Uterus (tissue), 4 donors: ENCODE data around the gene CHPT1. TPM values are rescaled to one million over a fixed set of nuclear protein-coding genes. Genes with fewer than 3 reads are reported as not detected.

Experiments
- DNase-seq, 2 donors: peaks; one replicate each; pipeline ENCODE4 v3.0.0-alpha.2; 2019 to 2020
- H3K27ac ChIP-seq, 2 donors: fragments of 200-600 bp; sonication (generic); 1 replicate in 1 of 2; 2 replicates in 1 of 2; pipeline ENCODE4 v1.5.1; 2016 to 2018
- H3K27me3 ChIP-seq, 2 donors: fragments of 200-600 bp; sonication (generic); one replicate each; pipeline ENCODE4 v1.5.1; 2018 to 2019; ENCODE audit warnings: control low read depth in 1 of 2
- H3K36me3 ChIP-seq, 2 donors: fragments of 200-600 bp; sonication (generic); one replicate each; pipeline ENCODE4 v1.5.1; 2019; ENCODE audit warnings: control low read depth in 1 of 2
- H3K4me1 ChIP-seq, 2 donors: fragments of 200-600 bp; sonication (generic); one replicate each; pipeline ENCODE4 v1.5.1; 2018 to 2019; ENCODE audit warnings: control low read depth in 1 of 2
- H3K4me3 ChIP-seq, 2 donors: fragments of 200-600 bp; sonication (generic); 1 replicate in 1 of 2; 2 replicates in 1 of 2; pipeline ENCODE4 v1.5.1; 2018 to 2019; ENCODE audit warnings: mild to moderate bottlenecking in 1 of 2
- H3K9me3 ChIP-seq, 2 donors: fragments of 200-600 bp; sonication (generic); one replicate each; pipeline ENCODE4 v1.5.1; 2019; ENCODE audit warnings: control low read depth in 1 of 2
- POLR2A ChIP-seq, 2 donors: fragments of 450-650 bp; IDR thresholded peaks; one replicate each; pipeline ENCODE4 v1.6.1; 2016; ENCODE audit warnings: antibody characterized with exemption in 2 of 2, mild to moderate bottlenecking in 1 of 2, moderate library complexity in 1 of 2
- intact Hi-C: fragments of 100-400 bp; cut with DNase I; formaldehyde crosslinking; loops from one replicate; pipeline ENCODE4 v1.15.1; 2023; ENCODE audit warnings: low total_unique reads
- total RNA-seq, 4 donors: library from RNA; depleted of rRNA in 3 of 4; stranded (reverse); fragments of >200 nt in 3 of 4; gene quantifications; one replicate each; pipeline versions ENCODE4 v1.1.0 to v1.2.4, GENCODE V29; 2014 to 2023
- TF ChIP-seq, protein P1 (sequence below), 4 experiments: fragments of 200-600 bp in 2 of 4; fragments of 450-650 bp in 2 of 4; sonication (generic) in 2 of 4; IDR thresholded peaks; one replicate each; pipeline ENCODE4 v1.5.1; 2016 to 2019; ENCODE audit warnings: antibody characterized with exemption in 4 of 4, mild to moderate bottlenecking in 2 of 4, moderate library complexity in 1 of 4
- donor health status: DM: yes; HTN: yes; CAD: no.

The CHPT1 gene
- total RNA-seq, 4 donors from 2014 or later = 22.5 to 105 (median 51.1) TPM

DNA sequence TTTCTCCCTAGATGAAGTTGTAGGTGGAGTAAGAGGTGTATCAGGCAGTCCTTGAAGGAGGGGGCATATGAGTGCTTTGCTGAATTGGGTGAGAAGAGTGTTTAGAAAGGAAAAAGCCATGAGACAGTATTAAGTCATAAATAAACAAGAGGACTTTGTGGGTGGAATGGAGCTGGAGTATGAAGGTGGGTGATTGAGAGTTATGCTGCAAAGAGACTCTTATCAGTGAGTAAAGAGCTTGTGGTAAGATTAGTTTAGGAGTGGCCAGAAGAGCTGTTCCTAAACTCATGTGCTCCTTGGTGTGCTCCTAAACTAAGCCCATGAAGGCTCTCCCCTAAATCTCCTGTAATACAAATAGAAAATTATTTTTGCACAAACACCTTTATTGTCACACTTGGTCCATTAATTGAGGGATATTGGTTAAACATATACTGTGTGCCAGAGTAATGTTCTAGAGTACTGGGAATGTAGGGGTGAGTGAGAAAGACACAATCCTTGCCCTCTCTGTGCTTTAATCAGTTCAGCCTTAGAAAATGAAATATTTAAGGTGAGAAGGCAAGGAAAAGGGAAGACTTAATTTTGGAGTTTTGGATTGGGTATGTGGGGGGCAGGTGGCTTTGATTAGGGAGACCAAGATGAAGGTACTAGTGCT lies 9.8 kb downstream of the CHPT1 start:
- intact Hi-C loops = no loop called here
- H3K27ac ChIP-seq = no peak overlapping the region
- no peaks in the 10 kb centered on the region for H3K36me3 ChIP-seq
- H3K4me3 ChIP-seq = no peak overlapping the region
- no peaks in the 10 kb centered on the region for H3K27me3 ChIP-seq
- no peak for DNase-seq
- H3K4me1 ChIP-seq = peaks cover 0 to 2% of the 10 kb centered on the region in 2 donors
- H3K9me3 ChIP-seq = no peaks in the 10 kb centered on the region
- TF ChIP-seq POLR2A (IDR thresholded peaks at IDR 0.05) = no peak
- TF ChIP-seq, protein P1, sequence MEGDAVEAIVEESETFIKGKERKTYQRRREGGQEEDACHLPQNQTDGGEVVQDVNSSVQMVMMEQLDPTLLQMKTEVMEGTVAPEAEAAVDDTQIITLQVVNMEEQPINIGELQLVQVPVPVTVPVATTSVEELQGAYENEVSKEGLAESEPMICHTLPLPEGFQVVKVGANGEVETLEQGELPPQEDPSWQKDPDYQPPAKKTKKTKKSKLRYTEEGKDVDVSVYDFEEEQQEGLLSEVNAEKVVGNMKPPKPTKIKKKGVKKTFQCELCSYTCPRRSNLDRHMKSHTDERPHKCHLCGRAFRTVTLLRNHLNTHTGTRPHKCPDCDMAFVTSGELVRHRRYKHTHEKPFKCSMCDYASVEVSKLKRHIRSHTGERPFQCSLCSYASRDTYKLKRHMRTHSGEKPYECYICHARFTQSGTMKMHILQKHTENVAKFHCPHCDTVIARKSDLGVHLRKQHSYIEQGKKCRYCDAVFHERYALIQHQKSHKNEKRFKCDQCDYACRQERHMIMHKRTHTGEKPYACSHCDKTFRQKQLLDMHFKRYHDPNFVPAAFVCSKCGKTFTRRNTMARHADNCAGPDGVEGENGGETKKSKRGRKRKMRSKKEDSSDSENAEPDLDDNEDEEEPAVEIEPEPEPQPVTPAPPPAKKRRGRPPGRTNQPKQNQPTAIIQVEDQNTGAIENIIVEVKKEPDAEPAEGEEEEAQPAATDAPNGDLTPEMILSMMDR (IDR thresholded peaks at IDR 0.05) = no peak

DNA sequence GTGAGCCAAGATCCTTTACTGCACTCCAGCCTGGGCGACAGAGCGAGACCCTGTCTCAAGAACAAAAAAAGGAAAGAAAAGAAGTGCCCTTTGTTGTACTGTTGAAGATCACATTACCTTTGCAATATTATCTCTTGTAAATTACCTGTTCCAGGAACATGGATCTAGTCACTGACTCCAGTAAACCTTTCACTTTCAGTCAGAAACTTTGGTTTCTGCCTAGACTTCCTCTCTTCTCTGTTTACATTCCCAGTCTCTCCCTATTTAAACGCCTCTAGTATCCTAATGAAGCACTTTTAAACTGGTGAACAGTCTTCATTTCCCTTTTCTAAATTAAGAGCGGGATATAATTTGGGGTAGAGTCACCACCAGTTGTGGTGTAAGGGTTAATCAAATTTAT lies 12.8 kb downstream of the CHPT1 start:
- Histone ChIP-seq H3K4me3 (no peak overlapping the region), H3K27me3 (no peaks in the 10 kb centered on the region), H3K27ac (no peak overlapping the region), H3K9me3 (no peaks in the 10 kb centered on the region), H3K4me1 (peaks cover 0 to 2% of the 10 kb centered on the region in 2 donors), H3K36me3 (no peaks in the 10 kb centered on the region)
- DNase-seq = no peak
- intact Hi-C loops = no loop called here
- TF ChIP-seq, protein P1 (IDR thresholded peaks at IDR 0.05) = no peak
- TF ChIP-seq POLR2A (IDR thresholded peaks at IDR 0.05) = no peak

DNA sequence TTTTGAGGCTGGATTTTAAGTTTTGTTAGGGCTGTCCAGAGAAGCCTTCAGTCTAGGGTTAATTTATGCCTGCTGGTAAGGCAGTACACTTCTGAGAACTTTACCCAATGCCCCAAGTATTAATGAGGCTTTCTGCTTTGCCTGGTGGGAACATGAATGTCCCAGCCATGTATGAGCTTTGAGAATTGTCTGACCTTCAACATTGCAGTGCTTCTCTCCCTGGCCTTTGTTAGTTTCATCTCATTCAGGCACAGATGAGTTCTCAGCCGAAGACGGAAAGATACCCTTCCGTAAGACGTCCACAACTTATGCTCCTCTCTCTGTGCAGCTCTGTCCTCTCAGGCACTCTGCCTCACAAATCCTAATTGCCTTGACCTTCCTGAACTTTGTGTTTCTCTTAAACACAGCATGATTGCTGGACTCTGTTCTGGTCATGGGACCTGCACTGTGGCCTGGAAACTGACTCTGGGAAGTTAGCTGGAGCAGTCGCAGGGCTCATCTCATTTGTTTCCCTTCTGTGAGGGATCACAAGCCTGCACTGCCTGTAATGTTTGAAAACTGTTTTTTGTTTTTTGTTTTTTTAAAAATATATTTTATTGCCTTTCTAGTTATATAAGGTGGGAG lies 15.7 kb downstream of the CHPT1 start:
- DNase-seq = peak in 1 of 2 donors; percentile 17
- no peaks in the 10 kb centered on the region for H3K27me3 ChIP-seq
- intact Hi-C loops = no loop called here
- TF ChIP-seq, protein P1 (IDR thresholded peaks at IDR 0.05) = no peak
- TF ChIP-seq POLR2A (IDR thresholded peaks at IDR 0.05) = no peak
- no peaks in the 10 kb centered on the region for H3K9me3 ChIP-seq
- no peaks in the 10 kb centered on the region for H3K36me3 ChIP-seq
- H3K4me3 ChIP-seq = no peak overlapping the region
- peak overlapping the region; percentile 22 to 68 for H3K27ac ChIP-seq
- no peaks in the 10 kb centered on the region for H3K4me1 ChIP-seq

DNA sequence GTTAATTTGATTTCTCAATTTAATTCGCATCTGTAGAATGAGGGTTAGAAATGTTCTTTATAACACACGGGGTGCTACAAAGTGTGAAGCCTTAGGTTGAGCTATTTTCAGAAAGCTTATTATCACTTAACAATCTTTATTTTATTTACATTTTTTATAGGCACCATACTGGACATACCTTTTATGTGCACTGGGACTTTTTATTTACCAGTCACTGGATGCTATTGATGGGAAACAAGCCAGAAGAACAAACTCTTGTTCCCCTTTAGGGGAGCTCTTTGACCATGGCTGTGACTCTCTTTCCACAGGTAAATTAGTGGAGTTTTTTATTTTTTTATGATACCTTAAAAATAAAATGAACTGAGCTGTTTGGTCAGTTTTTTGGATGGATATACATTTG lies 16.5 kb downstream of the CHPT1 start:
- no peak for DNase-seq
- intact Hi-C loops = no loop called here
- Histone ChIP-seq H3K9me3 (no peaks in the 10 kb centered on the region), H3K27me3 (no peaks in the 10 kb centered on the region), H3K27ac (peak overlapping the region in 1 of 2 donors; percentile 68), H3K36me3 (no peaks in the 10 kb centered on the region), H3K4me3 (no peak overlapping the region), H3K4me1 (no peaks in the 10 kb centered on the region)
- no peak for TF ChIP-seq POLR2A (IDR thresholded peaks at IDR 0.05)
- TF ChIP-seq, protein P1 (IDR thresholded peaks at IDR 0.05) = no peak

DNA sequence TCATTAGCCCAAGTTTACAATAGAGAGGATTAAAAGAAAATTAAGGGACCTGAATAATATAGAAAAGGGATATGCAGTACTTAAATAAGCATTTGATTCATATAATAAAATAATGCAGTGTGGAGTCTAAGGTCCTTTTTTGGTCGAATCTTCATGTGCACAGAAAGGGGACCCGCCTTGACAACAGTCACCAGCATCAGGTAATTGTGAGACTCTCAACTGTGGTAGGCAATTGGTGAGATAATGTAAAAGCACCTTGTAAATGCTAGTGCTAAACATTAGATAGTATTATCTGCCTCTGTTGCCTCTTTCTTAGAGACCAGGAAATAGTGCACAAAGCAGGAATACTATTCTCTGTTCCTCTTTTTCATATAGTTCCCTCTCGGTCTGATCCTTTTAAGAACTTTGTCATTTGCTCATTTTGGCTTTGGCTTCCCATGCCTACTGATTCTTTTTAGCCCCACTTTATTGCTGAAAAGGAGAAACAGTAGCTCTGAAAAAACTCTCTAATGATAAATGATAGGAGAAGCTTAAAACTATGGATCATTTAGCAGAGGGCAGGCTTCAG lies 17.5 kb downstream of the CHPT1 start:
- Histone ChIP-seq H3K9me3 (no peaks in the 10 kb centered on the region), H3K36me3 (no peaks in the 10 kb centered on the region), H3K4me1 (no peaks in the 10 kb centered on the region), H3K4me3 (no peak overlapping the region), H3K27me3 (no peaks in the 10 kb centered on the region), H3K27ac (no peak overlapping the region)
- intact Hi-C loops = no loop called here
- TF ChIP-seq, protein P1 (IDR thresholded peaks at IDR 0.05) = no peak
- no peak for TF ChIP-seq POLR2A (IDR thresholded peaks at IDR 0.05)
- no peak for DNase-seq
